ENCODE measurements around the gene ZXDB. TPM values are rescaled to one million over a fixed set of nuclear protein-coding genes. Genes with fewer than 3 reads are reported as not detected.
"Not testable (repeated sequence)": the region's sequence is repeated elsewhere in the genome, so short reads cannot be mapped to it uniquely, and the experiment has no call there.

Gene ZXDB
- total RNA-seq, 4 donors from 2014 or later, result 3.8 to 17.1 (median 13.6) TPM

DNA sequence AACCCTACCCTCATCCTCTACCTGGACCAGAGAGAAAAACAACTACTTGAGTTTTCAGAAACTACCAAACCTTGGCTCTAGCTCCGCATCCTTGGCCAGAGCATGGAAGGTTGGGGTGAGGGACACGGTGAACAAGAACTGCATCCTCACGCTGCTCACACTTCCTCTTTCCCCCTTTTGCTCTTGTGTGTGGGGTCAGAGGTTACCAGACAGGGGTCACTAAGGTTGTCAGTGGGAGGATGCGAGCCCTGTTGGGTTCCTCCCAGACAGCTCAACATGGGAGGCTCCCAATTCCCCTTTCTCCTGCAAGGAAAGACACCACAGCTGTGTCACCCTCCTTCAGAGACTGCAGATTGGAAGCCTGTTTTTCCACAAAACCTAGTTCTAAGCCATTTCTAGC, 5.5 kb upstream of the ZXDB start:
- H3K27ac ChIP-seq, result no peak overlapping the region
- H3K27me3 ChIP-seq, result no peaks in the 10 kb centered on the region
- H3K4me1 ChIP-seq, result no peaks in the 10 kb centered on the region
- H3K4me3 ChIP-seq, result no peak overlapping the region
- H3K9me3 ChIP-seq, result no peaks in the 10 kb centered on the region
- TF ChIP-seq, protein P1, sequence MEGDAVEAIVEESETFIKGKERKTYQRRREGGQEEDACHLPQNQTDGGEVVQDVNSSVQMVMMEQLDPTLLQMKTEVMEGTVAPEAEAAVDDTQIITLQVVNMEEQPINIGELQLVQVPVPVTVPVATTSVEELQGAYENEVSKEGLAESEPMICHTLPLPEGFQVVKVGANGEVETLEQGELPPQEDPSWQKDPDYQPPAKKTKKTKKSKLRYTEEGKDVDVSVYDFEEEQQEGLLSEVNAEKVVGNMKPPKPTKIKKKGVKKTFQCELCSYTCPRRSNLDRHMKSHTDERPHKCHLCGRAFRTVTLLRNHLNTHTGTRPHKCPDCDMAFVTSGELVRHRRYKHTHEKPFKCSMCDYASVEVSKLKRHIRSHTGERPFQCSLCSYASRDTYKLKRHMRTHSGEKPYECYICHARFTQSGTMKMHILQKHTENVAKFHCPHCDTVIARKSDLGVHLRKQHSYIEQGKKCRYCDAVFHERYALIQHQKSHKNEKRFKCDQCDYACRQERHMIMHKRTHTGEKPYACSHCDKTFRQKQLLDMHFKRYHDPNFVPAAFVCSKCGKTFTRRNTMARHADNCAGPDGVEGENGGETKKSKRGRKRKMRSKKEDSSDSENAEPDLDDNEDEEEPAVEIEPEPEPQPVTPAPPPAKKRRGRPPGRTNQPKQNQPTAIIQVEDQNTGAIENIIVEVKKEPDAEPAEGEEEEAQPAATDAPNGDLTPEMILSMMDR (IDR thresholded peaks at IDR 0.05), result no peak
- no peak for TF ChIP-seq POLR2A (IDR thresholded peaks at IDR 0.05)
- intact Hi-C loops (cut with DNase I; ENCODE audit: low total_unique reads), result no loop called here
- H3K36me3 ChIP-seq, result no peaks in the 10 kb centered on the region
- DNase-seq, result no peak

DNA sequence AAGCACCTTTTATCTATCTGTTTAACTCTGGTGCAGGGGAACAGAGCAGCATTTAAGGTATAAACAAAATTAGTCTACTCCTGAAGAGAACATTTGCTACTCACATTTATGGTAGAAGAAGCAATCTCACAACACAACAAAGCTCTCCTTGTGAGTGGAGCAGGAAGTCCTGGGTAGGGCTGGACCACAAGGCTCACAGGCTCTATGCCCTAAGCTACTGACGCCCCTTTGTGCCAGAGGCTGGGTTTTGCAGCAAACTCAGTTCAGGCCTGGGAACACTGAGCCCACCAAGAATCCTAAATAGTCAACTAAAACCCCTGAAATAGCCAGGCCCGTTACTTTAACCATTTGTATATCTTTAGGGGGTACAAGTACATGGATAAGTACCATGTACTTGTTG, 4.7 kb upstream of the ZXDB start:
- Histone ChIP-seq H3K9me3 (no peaks in the 10 kb centered on the region), H3K4me1 (no peaks in the 10 kb centered on the region), H3K36me3 (no peaks in the 10 kb centered on the region), H3K27me3 (no peaks in the 10 kb centered on the region), H3K27ac (no peak overlapping the region), H3K4me3 (no peak overlapping the region)
- intact Hi-C loops (cut with DNase I; ENCODE audit: low total_unique reads), result no loop called here
- TF ChIP-seq POLR2A (IDR thresholded peaks at IDR 0.05), result no peak
- TF ChIP-seq, protein P1 (IDR thresholded peaks at IDR 0.05), result no peak
- DNase-seq, result no peak

DNA sequence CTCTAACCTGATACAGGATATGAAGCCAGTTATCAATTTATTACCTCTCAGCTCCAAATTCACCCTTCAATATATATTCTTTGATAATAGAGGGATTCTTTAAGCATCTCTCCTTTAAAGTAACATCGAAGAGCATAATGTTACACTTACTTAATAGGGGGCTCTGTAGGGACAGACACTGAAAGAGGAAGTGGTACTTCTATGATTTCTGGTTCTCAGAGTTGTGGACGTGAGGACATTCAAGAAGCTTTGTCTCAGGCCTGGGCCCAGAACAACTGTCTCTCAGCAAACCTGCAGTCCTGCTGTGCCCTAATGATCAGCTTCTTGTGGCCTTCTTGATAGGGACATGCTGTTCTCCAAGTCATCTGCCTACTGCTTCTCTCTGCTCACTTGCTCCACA, 4.2 kb upstream of the ZXDB start:
- TF ChIP-seq, protein P1 (IDR thresholded peaks at IDR 0.05), result no peak
- no peak for TF ChIP-seq POLR2A (IDR thresholded peaks at IDR 0.05)
- Histone ChIP-seq H3K36me3 (no peaks in the 10 kb centered on the region), H3K27me3 (no peaks in the 10 kb centered on the region), H3K4me1 (no peaks in the 10 kb centered on the region), H3K4me3 (no peak overlapping the region), H3K9me3 (no peaks in the 10 kb centered on the region), H3K27ac (no peak overlapping the region)
- intact Hi-C loops (cut with DNase I; ENCODE audit: low total_unique reads), result no loop called here
- no peak for DNase-seq

DNA sequence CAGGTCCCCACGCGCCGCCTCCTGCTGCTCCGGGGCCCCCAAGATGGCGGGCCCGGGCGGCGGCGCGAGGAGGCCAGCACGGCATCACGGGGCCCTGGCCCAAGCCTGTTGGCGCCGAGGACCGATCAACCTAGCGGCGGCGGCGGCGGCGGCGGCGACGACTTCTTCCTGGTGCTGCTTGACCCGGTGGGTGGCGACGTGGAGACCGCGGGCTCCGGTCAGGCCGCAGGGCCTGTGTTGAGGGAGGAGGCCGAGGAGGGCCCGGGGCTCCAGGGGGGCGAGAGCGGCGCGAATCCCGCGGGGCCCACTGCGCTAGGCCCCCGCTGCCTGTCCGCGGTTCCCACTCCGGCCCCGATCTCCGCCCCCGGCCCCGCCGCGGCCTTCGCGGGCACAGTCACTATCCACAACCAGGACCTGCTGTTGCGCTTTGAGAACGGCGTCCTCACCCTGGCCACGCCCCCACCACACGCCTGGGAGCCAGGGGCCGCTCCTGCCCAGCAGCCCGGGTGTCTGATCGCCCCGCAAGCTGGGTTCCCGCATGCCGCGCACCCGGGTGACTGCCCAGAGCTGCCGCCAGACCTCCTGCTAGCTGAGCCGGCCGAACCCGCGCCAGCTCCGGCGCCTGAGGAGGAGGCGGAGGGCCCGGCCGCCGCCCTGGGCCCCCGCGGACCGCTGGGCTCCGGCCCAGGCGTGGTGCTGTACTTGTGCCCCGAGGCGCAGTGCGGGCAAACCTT, 516 bp downstream of the ZXDB start:
- H3K27me3 ChIP-seq; H3K36me3 ChIP-seq; H3K9me3 ChIP-seq; intact Hi-C loops (cut with DNase I; ENCODE audit: low total_unique reads); H3K4me1 ChIP-seq: not testable (repeated sequence)
- peak in 1 of 2 donors; percentile 10 for TF ChIP-seq POLR2A (IDR thresholded peaks at IDR 0.05)
- Histone ChIP-seq H3K4me3 (peak overlapping the region; percentile 37 to 68), H3K27ac (peak overlapping the region; percentile 93 to 97)
- DNase-seq, result peak; percentile 17 to 44

DNA sequence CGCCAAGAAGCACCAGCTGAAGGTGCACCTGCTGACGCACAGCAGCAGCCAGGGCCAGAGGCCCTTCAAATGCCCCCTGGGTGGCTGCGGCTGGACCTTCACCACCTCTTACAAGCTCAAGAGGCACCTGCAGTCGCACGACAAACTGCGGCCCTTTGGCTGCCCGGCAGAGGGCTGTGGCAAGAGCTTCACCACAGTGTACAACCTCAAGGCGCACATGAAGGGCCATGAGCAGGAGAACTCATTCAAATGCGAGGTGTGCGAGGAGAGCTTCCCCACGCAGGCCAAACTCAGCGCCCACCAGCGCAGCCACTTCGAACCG, 1.0 kb downstream of the ZXDB start:
- H3K27me3 ChIP-seq; H3K9me3 ChIP-seq; H3K4me1 ChIP-seq; DNase-seq; H3K36me3 ChIP-seq; intact Hi-C loops (cut with DNase I; ENCODE audit: low total_unique reads): not testable (repeated sequence)
- Histone ChIP-seq H3K27ac (peak overlapping the region; percentile 93 to 97), H3K4me3 (peak overlapping the region; percentile 37 to 68)

DNA sequence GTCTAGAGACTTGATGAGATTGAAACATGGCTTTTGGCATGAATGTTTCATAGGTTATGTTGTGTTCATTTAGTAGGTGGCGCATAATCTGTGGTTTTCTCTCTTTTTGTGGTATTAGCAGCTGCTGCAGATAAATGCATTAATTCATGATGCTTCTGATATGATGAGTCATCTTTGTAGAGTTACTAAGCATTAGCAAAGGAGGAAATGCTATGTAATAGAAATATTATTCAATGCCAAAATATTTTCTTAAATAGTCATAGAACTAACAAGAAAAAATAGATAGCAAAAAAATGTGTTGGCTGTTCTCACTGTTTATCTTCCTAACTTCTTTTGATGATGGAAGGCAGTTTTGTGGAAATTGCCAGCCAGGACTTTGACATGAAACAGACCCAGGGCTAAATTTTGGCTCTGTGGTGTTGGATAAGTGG, 3.6 kb downstream of the ZXDB start:
- Histone ChIP-seq H3K27ac (peak overlapping the region in 1 of 2 donors; percentile 57), H3K27me3 (no peaks in the 10 kb centered on the region), H3K4me1 (no peaks in the 10 kb centered on the region), H3K4me3 (no peak overlapping the region), H3K9me3 (no peaks in the 10 kb centered on the region), H3K36me3 (no peaks in the 10 kb centered on the region)
- intact Hi-C loops (cut with DNase I; ENCODE audit: low total_unique reads), result no loop called here
- peak; percentile 46 to 58 for DNase-seq
- TF ChIP-seq, protein P1 (IDR thresholded peaks at IDR 0.05), result no peak
- no peak for TF ChIP-seq POLR2A (IDR thresholded peaks at IDR 0.05)

Data from uterus (tissue), 4 donors.